ENCODE results near the gene PSMD8. TPM values are rescaled to one million over a fixed set of nuclear protein-coding genes. Genes with fewer than 3 reads are reported as not detected.

PSMD8 gene
- total and polyA plus RNA-seq, 2 of the 8 experiments (the other 6 are each of a cell fraction or from before 2014, with no cell fraction given), result 170 to 486 TPM

DNA sequence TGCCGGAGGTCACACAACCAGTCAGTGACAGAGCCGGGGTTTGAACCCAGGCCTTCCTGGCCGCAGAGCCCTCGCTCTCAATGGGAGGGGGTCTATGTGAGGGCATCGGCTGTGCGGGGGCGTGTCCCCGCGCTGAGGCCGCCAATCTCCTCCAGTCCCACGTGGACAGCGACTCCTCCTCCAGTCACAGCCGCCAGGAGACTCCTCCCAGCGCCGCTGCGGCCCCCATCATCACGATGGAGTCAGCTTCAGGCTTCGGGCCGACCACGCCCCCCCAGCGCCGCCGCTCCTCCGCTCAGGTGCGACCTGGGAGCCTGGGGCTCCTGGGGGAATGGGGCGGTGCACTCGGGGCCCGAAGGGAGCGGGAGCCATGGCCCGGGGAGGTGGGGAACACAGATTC is 20.1 kb downstream of the PSMD8 start:
- peak overlapping the region; percentile 54 to 71; a peak in 3 of 4 replicates for H3K4me2 ChIP-seq (ENCODE audit: insufficient read depth in 1 of 2, low read depth in 2 of 2, low read length in 2 of 2)
- WGBS, 2 experiments (ENCODE audit: extremely low coverage in 1 of 2, insufficient coverage in 1 of 2, insufficient read length in 1 of 2, insufficient replicate concordance in 2 of 2, low coverage in 1 of 2, low lambda C conversion rate in 2 of 2, missing lambda C conversion rate in 1 of 2), result 13% methylated on average over 21 of the region's 30 CpGs; no CpG with 5 or more reads in 1 of the 2 experiments
- H3K9ac ChIP-seq (replicated peaks in 1 of 4; ENCODE audit: extremely low read depth in 1 of 4, low read depth in 3 of 4, low read length in 3 of 4), result no peak overlapping the region
- H3K9me3 ChIP-seq (ENCODE audit: insufficient read depth in 2 of 2, low read depth in 1 of 2, low read length in 1 of 2), result no peaks in the 10 kb centered on the region
- peak; percentile 82 to 95 for DNase-seq (ENCODE audit: low read depth in 1 of 2, low spot score in 2 of 2)
- H3K56ac ChIP-seq (replicated peaks; ENCODE audit: insufficient read length, low read depth, low read length), result no peak overlapping the region
- peaks cover 6 to 14% (median 9%) of the 10 kb centered on the region in 4 experiments for H3K4me1 ChIP-seq (replicated peaks in 1 of 4; ENCODE audit: control insufficient read depth in 3 of 4, insufficient read depth in 4 of 4, low read length in 3 of 4)
- H2AK5ac ChIP-seq (ENCODE audit: low read depth, low read length), result no peak overlapping the region
- H2BK12ac ChIP-seq (ENCODE audit: low read depth, low read length), result no peak overlapping the region
- peaks cover 0 to 2% of the 10 kb centered on the region in 2 experiments for H4K20me1 ChIP-seq (replicated peaks in 1 of 2; ENCODE audit: control insufficient read depth in 1 of 2, insufficient read depth in 2 of 2, low read length in 2 of 2)
- peaks cover 0 to 7% of the 10 kb centered on the region in 2 experiments; a peak in 2 of 4 replicates for H3K79me2 ChIP-seq (ENCODE audit: control insufficient read depth in 1 of 2, insufficient read depth in 2 of 2, low read length in 2 of 2)
- H3K23me2 ChIP-seq (ENCODE audit: low read depth, low read length), result peaks cover 3% of the 10 kb centered on the region; the same call in 1 of the 2 replicates
- no peak overlapping the region for H2BK20ac ChIP-seq (ENCODE audit: low read length)
- no peak overlapping the region for H4K5ac ChIP-seq (ENCODE audit: insufficient read length, low read depth, low read length)
- H3K27me3 ChIP-seq (replicated peaks in 1 of 4; ENCODE audit: control insufficient read depth in 3 of 4, extremely low read depth in 1 of 4, insufficient read depth in 3 of 4, low read length in 3 of 4), result peaks cover 0 to 23% (median 19%) of the 10 kb centered on the region in 4 experiments; a peak in 5 of 7 replicates
- no peak overlapping the region for H2AFZ ChIP-seq (ENCODE audit: low read length)
- H3K27ac ChIP-seq (ENCODE audit: low read depth, low read length), result no peak overlapping the region
- peak; percentile 45 for FAIRE-seq
- no peak overlapping the region for H3K4ac ChIP-seq (replicated peaks; ENCODE audit: insufficient read length, low read depth, low read length)
- no peak overlapping the region for H4K91ac ChIP-seq (replicated peaks; ENCODE audit: insufficient read length, low read length)
- no peak overlapping the region; the same call in 1 of the 2 replicates for H4K8ac ChIP-seq (ENCODE audit: extremely low read depth, insufficient read depth, low read length)
- peaks cover 2 to 20% (median 5%) of the 10 kb centered on the region in 4 experiments; a peak in 2 of 8 replicates for H3K36me3 ChIP-seq (ENCODE audit: control insufficient read depth in 2 of 4, insufficient read depth in 4 of 4, low read length in 3 of 4)
- H2BK15ac ChIP-seq (ENCODE audit: low read length), result no peak overlapping the region
- H2BK5ac ChIP-seq (ENCODE audit: low read depth, low read length), result no peak overlapping the region
- CTCF ChIA-PET (ENCODE audit: partially characterized antibody), result interaction anchor here (0.9 to 1.3 kb wide), 3 partner anchors 39 to 161 kb away, joined by 3 to 6 read pairs (median 3); no protein-coding TSS in a partner anchor
- H3K23ac ChIP-seq (ENCODE audit: insufficient read length), result no peak overlapping the region
- no peak overlapping the region for H3K14ac ChIP-seq (ENCODE audit: insufficient read length)
- peaks cover 4% of the 10 kb centered on the region; the same call in 1 of the 2 replicates for H3K79me1 ChIP-seq (ENCODE audit: low read depth, low read length)
- H2BK120ac ChIP-seq (replicated peaks; ENCODE audit: low read depth, low read length), result no peak overlapping the region
- POLR2A ChIA-PET (ENCODE audit: partially characterized antibody), result interaction anchor here (1.1 to 2.2 kb wide), 8 partner anchors 9 to 255 kb away, joined by 3 to 12 read pairs (median 4); partner anchors contain the start of gene SPINT2
- peak overlapping the region in 3 of 4 experiments; percentile 15 to 52 (median 29); a peak in 5 of 8 replicates for H3K4me3 ChIP-seq (ENCODE audit: extremely low read depth in 1 of 4, insufficient read depth in 2 of 4, low read depth in 3 of 4, low read length in 4 of 4)
- no peak overlapping the region for H3K18ac ChIP-seq (ENCODE audit: extremely low read depth, low read length)
- no peak for TF ChIP-seq CBX5 (IDR thresholded peaks at IDR 0.05; ENCODE audit: low read depth, low read length)
- TF ChIP-seq BACH1 (IDR thresholded peaks at IDR 0.05; ENCODE audit: low read length), result no peak
- no peak for TF ChIP-seq TEAD4 (IDR thresholded peaks at IDR 0.05; ENCODE audit: low read depth, low read length)
- TF ChIP-seq RXRA (IDR thresholded peaks at IDR 0.05; ENCODE audit: insufficient read depth, low read depth, low read length), result no peak
- TF ChIP-seq RBBP5 (IDR thresholded peaks at IDR 0.05; ENCODE audit: borderline replicate concordance, low read depth, low read length), result no peak
- no peak for TF ChIP-seq CTBP2 (IDR thresholded peaks at IDR 0.05; ENCODE audit: borderline replicate concordance, insufficient read depth, insufficient read length, low read length)
- TF ChIP-seq RNF2 (IDR thresholded peaks at IDR 0.05; ENCODE audit: borderline replicate concordance, low read depth, low read length, missing control alignments, poor library complexity, severe bottlenecking), result no peak
- TF ChIP-seq TAF7 (optimal IDR thresholded peaks at IDR 0.05; ENCODE audit: borderline replicate concordance, low read depth, low read length), result peak; percentile 20
- no peak for TF ChIP-seq HDAC6 (IDR thresholded peaks at IDR 0.05; ENCODE audit: low read depth, low read length)
- peak; percentile 46; the same call in 1 of the 2 replicates for TF ChIP-seq TAF1 (IDR thresholded peaks at IDR 0.05; ENCODE audit: low read depth, low read length)
- TF ChIP-seq TCF12 (IDR thresholded peaks at IDR 0.05; ENCODE audit: low read depth, low read length), result no peak
- TF ChIP-seq, protein P1, sequence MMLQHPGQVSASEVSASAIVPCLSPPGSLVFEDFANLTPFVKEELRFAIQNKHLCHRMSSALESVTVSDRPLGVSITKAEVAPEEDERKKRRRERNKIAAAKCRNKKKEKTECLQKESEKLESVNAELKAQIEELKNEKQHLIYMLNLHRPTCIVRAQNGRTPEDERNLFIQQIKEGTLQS (IDR thresholded peaks at IDR 0.05; ENCODE audit: insufficient read depth, low read depth, low read length), result no peak

All from H1 (cell line).